NOMO-1 treated with DMSO at 0.1 percent for 48 hours (cell line): Measurements from ENCODE around the gene PRTN3.
A peak's percentile ranks its signal among the peaks of the same experiment; 100 is the strongest.
"Not testable (repeated sequence)": the region's sequence is repeated elsewhere in the genome, so short reads cannot be mapped to it uniquely, and the experiment has no call there.

ENCODE experiments used
- DNase-seq: peaks from one replicate; lab custom pipeline; 2025; ENCODE audit not compliant: unreplicated experiment; lab: John Stamatoyannopoulos, UW

PRTN3 gene

GRCh38 chr19:843180-843835 lies 2.5 kb downstream of the PRTN3 start:
- peak; percentile 28 for DNase-seq

GRCh38 chr19:843836-844545 lies 3.2 kb downstream of the PRTN3 start:
- DNase-seq: no peak

- DNase-seq: no peak
Measured at GRCh38 chr19:844546-844971, 3.8 kb downstream of the PRTN3 start.

- DNase-seq: no peak
Measured at GRCh38 chr19:845707-846521, 5.1 kb downstream of the PRTN3 start.

GRCh38 chr19:848386-848921 lies 7.7 kb downstream of the PRTN3 start:
- DNase-seq: no peak

- DNase-seq: not testable (repeated sequence)
Measured at GRCh38 chr19:849195-849594, 8.4 kb downstream of the PRTN3 start.

- peak; percentile 45 for DNase-seq
Measured at GRCh38 chr19:850221-850978, 9.6 kb downstream of the PRTN3 start.

GRCh38 chr19:850979-851335 lies 10.2 kb downstream of the PRTN3 start:
- no peak for DNase-seq

- peak; percentile 55 for DNase-seq
Measured at GRCh38 chr19:852136-853013, 11.6 kb downstream of the PRTN3 start, which contains the start of gene ELANE. ELANE (plus strand) TSS chr19:852303; CDS start chr19:852329, 26 bp downstream.

- no peak for DNase-seq
Measured at GRCh38 chr19:853014-853585, 12.3 kb downstream of the PRTN3 start.

GRCh38 chr19:853614-854220 lies 12.9 kb downstream of the PRTN3 start:
- not testable (repeated sequence) for DNase-seq

- no peak for DNase-seq
Measured at GRCh38 chr19:854549-854948, 13.8 kb downstream of the PRTN3 start.

GRCh38 chr19:855142-855541 lies 14.3 kb downstream of the PRTN3 start:
- DNase-seq: no peak

- DNase-seq: no peak
Measured at GRCh38 chr19:855566-856120, 14.8 kb downstream of the PRTN3 start.

- no peak for DNase-seq
Measured at GRCh38 chr19:858284-858683, 17.5 kb downstream of the PRTN3 start.

GRCh38 chr19:858868-859843 lies 18.4 kb downstream of the PRTN3 start, which contains the start of gene CFD:
CFD (plus strand) TSS chr19:859664; CDS start chr19:859690, 26 bp downstream.
- DNase-seq: peak; percentile 69

GRCh38 chr19:861141-861755 lies 20.4 kb downstream of the PRTN3 start:
- DNase-seq: no peak
